Muscle of leg (tissue), 11 donors: ENCODE measurements around the gene RPL6. TPM values are rescaled to one million over a fixed set of nuclear protein-coding genes. Genes with fewer than 3 reads are reported as not detected.

Source experiments
- DNase-seq: peaks from one replicate; pipeline ENCODE4 v3.0.0; 2013
- H3K27ac ChIP-seq: one replicate; pipeline ENCODE4 v1.5.1; 2013; ENCODE audit warnings: mild to moderate bottlenecking, low read length, control low read depth
- H3K27me3 ChIP-seq: one replicate; pipeline ENCODE4 v1.6.1; 2013; ENCODE audit warnings: low read length; ENCODE audit not compliant: control insufficient read depth, insufficient read depth
- H3K36me3 ChIP-seq: one replicate; pipeline ENCODE4 v1.6.1; 2013; ENCODE audit warnings: low read length; ENCODE audit not compliant: control insufficient read depth, insufficient read depth
- H3K4me1 ChIP-seq: one replicate; pipeline ENCODE4 v1.6.1; 2013; ENCODE audit warnings: low read length; ENCODE audit not compliant: control insufficient read depth, insufficient read depth
- H3K4me3 ChIP-seq: one replicate; pipeline ENCODE4 v1.5.1; 2013; ENCODE audit warnings: low read length, control low read depth
- H3K9me3 ChIP-seq: replicated peaks from 2 replicates; pipeline ENCODE4 v1.6.1; 2013; ENCODE audit warnings: low read depth, low read length; ENCODE audit not compliant: control insufficient read depth
- WGBS: methylation state at CpG from one replicate; pipeline ENCODE4 v1.1.5; 2013; ENCODE audit warnings: missing lambda C conversion rate; ENCODE audit not compliant: insufficient coverage; 5-methylcytosine and 5-hydroxymethylcytosine counted together
- polyA plus RNA-seq, 8 donors: library from polyadenylated mRNA; unstranded; fragments of 120-200 nt; gene quantifications; one replicate each; pipeline versions ENCODE4 v1.2.1 to v1.2.3, GENCODE V29; 2013; ENCODE audit warnings: inconsistent platforms in 1 of 8, low replicate concordance in 1 of 8; ENCODE audit not compliant: insufficient read length in 8 of 8, insufficient read depth in 1 of 8
- total RNA-seq: library from RNA; stranded (reverse); fragments of 120-200 nt; gene quantifications from one replicate; pipeline ENCODE4 v1.2.4, GENCODE V29; 2013

Gene RPL6
- total and polyA plus RNA-seq, 9 donors, result 3,031 to 3,656 (median 3,310) TPM

DNA sequence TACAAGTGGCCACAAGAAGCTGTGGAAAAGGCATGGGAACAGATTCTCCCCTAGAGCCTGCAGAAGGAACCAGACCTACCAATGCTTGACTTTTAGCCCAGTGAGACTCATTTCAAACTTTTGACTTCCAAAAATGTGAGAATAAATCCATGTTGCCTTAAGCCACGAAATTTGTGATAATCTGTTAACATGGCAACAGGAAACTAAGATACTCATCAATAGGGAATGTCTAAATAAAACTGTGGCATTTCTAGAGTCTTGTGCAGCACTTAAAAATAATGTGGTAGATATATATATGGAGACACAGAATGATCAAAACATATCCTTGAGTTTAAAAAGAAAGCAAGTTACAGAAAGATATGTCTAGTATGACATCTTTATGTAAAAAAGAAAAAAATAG lies 39.2 kb downstream of the RPL6 start:
- H3K36me3 ChIP-seq, result no peaks in the 10 kb centered on the region
- no peak overlapping the region for H3K27ac ChIP-seq
- H3K4me1 ChIP-seq, result no peaks in the 10 kb centered on the region
- peaks cover 2% of the 10 kb centered on the region for H3K9me3 ChIP-seq
- H3K4me3 ChIP-seq, result no peak overlapping the region
- DNase-seq, result no peak
- H3K27me3 ChIP-seq, result no peaks in the 10 kb centered on the region
- WGBS, result no CpG with 5 or more reads among the region's 1 CpG

DNA sequence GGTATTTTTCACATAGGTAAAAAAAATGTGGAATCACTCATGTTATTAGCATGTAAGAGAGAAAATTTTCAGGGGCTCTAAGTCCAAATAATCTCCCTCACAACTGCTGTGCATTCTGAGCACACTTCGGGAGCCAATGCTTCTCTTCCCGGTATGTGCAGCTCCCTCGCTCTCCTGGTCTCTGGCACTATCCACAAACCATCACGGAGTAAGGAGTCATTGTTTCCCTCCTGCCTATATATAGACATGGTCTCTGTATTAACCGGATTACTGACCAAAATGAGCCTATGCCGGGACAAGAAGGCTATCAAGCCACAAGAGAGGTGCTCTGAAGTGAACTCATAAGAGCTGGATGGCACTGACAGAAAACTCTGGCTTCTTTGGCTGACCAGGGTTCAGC lies 40.5 kb downstream of the RPL6 start:
- no peaks in the 10 kb centered on the region for H3K36me3 ChIP-seq
- WGBS, result 48% methylated on average over 6 of the region's 6 CpGs
- no peak overlapping the region for H3K4me3 ChIP-seq
- H3K9me3 ChIP-seq, result no peaks in the 10 kb centered on the region
- no peaks in the 10 kb centered on the region for H3K27me3 ChIP-seq
- no peaks in the 10 kb centered on the region for H3K4me1 ChIP-seq
- H3K27ac ChIP-seq, result no peak overlapping the region
- DNase-seq, result peak; percentile 33

GRCh38 chr12:112367965-112368364 lies 41.4 kb downstream of the RPL6 start:
- Histone ChIP-seq H3K27ac (no peak overlapping the region), H3K4me1 (no peaks in the 10 kb centered on the region), H3K9me3 (no peaks in the 10 kb centered on the region), H3K4me3 (no peak overlapping the region), H3K27me3 (no peaks in the 10 kb centered on the region), H3K36me3 (no peaks in the 10 kb centered on the region)
- WGBS, result 100% methylated on average over 1 of the region's 3 CpGs
- no peak for DNase-seq

DNA sequence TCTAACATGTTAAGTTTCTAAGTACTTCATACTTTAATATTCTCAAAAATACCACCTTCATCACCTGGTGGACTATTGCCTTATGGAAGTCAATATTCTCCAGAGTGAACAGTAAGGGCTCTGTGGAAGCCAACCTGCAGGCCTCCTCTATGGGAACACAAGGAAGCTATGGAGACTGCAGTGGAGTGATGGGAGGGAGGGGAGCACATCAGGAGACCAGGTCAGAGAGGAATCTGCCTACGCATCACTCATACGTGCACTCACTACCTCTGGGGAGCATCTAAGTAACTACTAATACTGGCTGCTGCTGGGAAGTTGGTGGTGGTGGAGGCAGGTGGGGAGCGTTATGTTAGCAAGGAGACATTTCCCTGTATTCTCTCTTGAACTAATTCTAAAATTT lies 47.1 kb downstream of the RPL6 start:
- H3K9me3 ChIP-seq, result no peaks in the 10 kb centered on the region
- H3K27ac ChIP-seq, result no peak overlapping the region
- H3K36me3 ChIP-seq, result no peaks in the 10 kb centered on the region
- WGBS, result no CpG with 5 or more reads among the region's 3 CpGs
- no peak for DNase-seq
- H3K27me3 ChIP-seq, result no peaks in the 10 kb centered on the region
- H3K4me3 ChIP-seq, result no peak overlapping the region
- no peaks in the 10 kb centered on the region for H3K4me1 ChIP-seq

DNA sequence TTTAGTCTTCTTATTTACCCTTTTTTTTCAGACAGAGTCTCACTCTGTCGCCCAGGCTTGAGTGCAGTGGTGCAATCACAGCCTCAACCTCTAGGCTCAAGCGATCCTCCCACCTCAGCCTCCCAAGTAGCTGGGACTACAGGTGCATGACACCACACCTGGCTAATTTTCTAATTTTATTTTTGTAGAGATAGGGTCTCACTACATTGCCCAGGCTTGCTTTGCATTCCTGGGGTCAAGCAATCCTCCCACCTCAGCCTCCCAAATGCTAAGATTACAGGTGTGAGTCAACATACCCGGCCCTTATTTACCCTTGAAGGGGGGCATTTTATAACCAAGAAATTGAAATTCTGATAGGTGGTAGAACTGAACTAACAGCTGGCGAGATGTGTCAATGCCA lies 48.1 kb downstream of the RPL6 start:
- Histone ChIP-seq H3K36me3 (no peaks in the 10 kb centered on the region), H3K27ac (no peak overlapping the region), H3K4me3 (no peak overlapping the region), H3K9me3 (no peaks in the 10 kb centered on the region), H3K4me1 (no peaks in the 10 kb centered on the region), H3K27me3 (no peaks in the 10 kb centered on the region)
- 90% methylated on average over 1 of the region's 4 CpGs for WGBS
- DNase-seq, result no peak

DNA sequence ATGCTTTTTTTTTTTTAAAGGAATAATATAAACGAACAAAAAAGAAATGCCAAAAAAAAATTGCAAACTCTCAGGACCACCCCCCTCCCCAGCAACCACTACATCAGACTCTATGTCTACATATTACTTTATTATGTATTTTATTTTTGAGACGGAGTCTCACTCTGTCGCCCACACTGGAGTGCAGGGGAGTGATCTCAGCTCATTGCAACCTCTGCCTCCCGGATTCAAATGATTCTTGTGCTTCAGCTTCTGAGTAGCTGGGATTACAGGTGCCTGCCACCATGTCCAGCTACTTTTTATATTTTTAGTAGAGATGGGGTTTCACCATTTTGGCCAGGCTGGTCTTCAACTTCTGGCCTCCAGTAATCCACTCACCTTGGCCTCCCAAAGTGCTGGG lies 50.1 kb downstream of the RPL6 start:
- 100% methylated on average over 2 of the region's 4 CpGs for WGBS
- no peaks in the 10 kb centered on the region for H3K36me3 ChIP-seq
- DNase-seq, result no peak
- no peaks in the 10 kb centered on the region for H3K9me3 ChIP-seq
- H3K4me1 ChIP-seq, result no peaks in the 10 kb centered on the region
- H3K4me3 ChIP-seq, result no peak overlapping the region
- no peak overlapping the region for H3K27ac ChIP-seq
- H3K27me3 ChIP-seq, result no peaks in the 10 kb centered on the region

DNA sequence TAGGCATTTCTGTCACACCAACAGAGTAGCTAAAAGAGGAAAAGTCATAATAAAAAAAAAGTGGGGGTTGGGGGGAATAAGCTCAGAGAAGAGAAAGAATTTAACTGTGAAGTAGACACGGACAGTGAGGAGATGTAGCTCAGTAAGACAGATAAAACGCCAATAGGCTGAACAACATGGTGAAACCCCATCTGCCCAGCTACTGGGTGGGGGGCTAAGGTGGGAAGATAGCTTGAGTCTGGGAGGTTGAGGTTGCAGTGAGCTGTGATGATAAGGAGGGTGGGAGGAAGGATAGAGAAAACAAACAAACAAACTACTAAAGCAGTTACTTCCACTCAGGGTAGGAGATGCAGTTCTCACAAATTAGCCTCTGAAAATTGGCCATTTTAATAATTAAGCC lies 52.2 kb downstream of the RPL6 start:
- Histone ChIP-seq H3K36me3 (no peaks in the 10 kb centered on the region), H3K27ac (no peak overlapping the region), H3K9me3 (no peaks in the 10 kb centered on the region), H3K4me3 (no peak overlapping the region), H3K4me1 (no peaks in the 10 kb centered on the region), H3K27me3 (no peaks in the 10 kb centered on the region)
- 50% methylated on average over 2 of the region's 2 CpGs for WGBS
- DNase-seq, result no peak

Other genes with a start within 250 kb of the RPL6 start
- 32.1 TPM for gene HECTD4, start 27.2 kb downstream of the RPL6 start, total RNA-seq
- 10 to 100 TPM; 25.5 to 73.1 (median 49.3) TPM for gene HECTD4, start 27.2 kb downstream of the RPL6 start, polyA plus RNA-seq
- 45.6 TPM for gene PTPN11, start 9.3 kb upstream of the RPL6 start, total RNA-seq
- 10 to 100 TPM; 34.7 to 65.1 (median 55.9) TPM for gene PTPN11, start 9.3 kb upstream of the RPL6 start, polyA plus RNA-seq